ENCODE results near the gene CISTR. TPM values are rescaled to one million over a fixed set of nuclear protein-coding genes. Genes with fewer than 3 reads are reported as not detected.

Gene CISTR
- total and polyA plus RNA-seq, 2 donors (not counting 3 experiments of a cell fraction or from before 2014, with no cell fraction given), result not detected

GRCh38 chr12:53749986-53750811 lies 1.6 kb downstream of the CISTR start:
- Histone ChIP-seq H3K9ac (replicated peaks; ENCODE audit: extremely low read depth, insufficient read depth, low read length) (no peak overlapping the region), H4K20me1 (replicated peaks; ENCODE audit: control insufficient read depth, extremely low read depth, insufficient read depth, low read length) (no peaks in the 10 kb centered on the region), H3K9me1 (replicated peaks; ENCODE audit: control insufficient read depth, extremely low read depth, insufficient read depth, low read length) (no peaks in the 10 kb centered on the region), H3K4me1 (ENCODE audit: control insufficient read depth, extremely low read depth, insufficient read depth, low read length) (no peaks in the 10 kb centered on the region), H3K4me3 (replicated peaks in 1 of 3; ENCODE audit: insufficient read depth in 1 of 3, low read depth in 1 of 3, low read length in 3 of 3) (no peak overlapping the region), H3K79me2 (ENCODE audit: control insufficient read depth, insufficient read depth, low read length) (no peaks in the 10 kb centered on the region), H3K27ac (ENCODE audit: insufficient read depth, low read depth, low read length) (no peak overlapping the region), H2AFZ (ENCODE audit: low read depth, low read length) (no peak overlapping the region), H3K36me3 (ENCODE audit: control insufficient read depth in 2 of 2, extremely low read depth in 1 of 2, insufficient read depth in 2 of 2, low read length in 2 of 2) (no peaks in the 10 kb centered on the region), H3K27me3 (ENCODE audit: control insufficient read depth in 2 of 2, insufficient read depth in 2 of 2, low read length in 2 of 2) (peaks cover 77 to 94% of the 10 kb centered on the region in 2 experiments), H3K9me3 (replicated peaks; ENCODE audit: control insufficient read depth, insufficient read depth, low read length) (no peaks in the 10 kb centered on the region), H3K4me2 (ENCODE audit: insufficient read depth, low read length) (no peak overlapping the region)
- TF ChIP-seq POLR2AphosphoS5 (IDR thresholded peaks at IDR 0.05; ENCODE audit: insufficient read depth, low read depth, low read length) (no peak), FOS (IDR thresholded peaks at IDR 0.05; ENCODE audit: borderline replicate concordance, insufficient read depth, low read length) (no peak), MYC (IDR thresholded peaks at IDR 0.05; ENCODE audit: low read depth, low read length) (no peak), EZH2 (IDR thresholded peaks at IDR 0.05; ENCODE audit: borderline replicate concordance, low read depth, low read length, severe bottlenecking) (no peak), JUN (IDR thresholded peaks at IDR 0.05; ENCODE audit: borderline replicate concordance, insufficient read depth, insufficient read length, low read depth) (no peak), POLR2A (IDR thresholded peaks at IDR 0.05; ENCODE audit: low read depth, low read length) (no peak)
- dilution Hi-C loops (cut with MboI; ENCODE audit: extremely low pct_ligation_motif_present, low sequenced_read_pairs), result no loop called here
- FAIRE-seq, result no peak
- intact Hi-C loops (cut with micrococcal nuclease), result loop anchor here (5.0 to 10.0 kb wide), 2 partner anchors 153 to 455 kb away; no protein-coding TSS in a partner anchor
- BruUV-seq (replicated peaks), result no TSS peak
- ChIA-PET POLR2A (no interaction called here), CTCF (interaction anchor here (1.0 kb wide), 1 partner anchor 47 kb away, joined by 3 read pairs; no protein-coding TSS in a partner anchor)
- no peak for DNase-seq (ENCODE audit: low read depth, low spot score)

Measured in endothelial cell of umbilical vein (primary cell).